Muscle layer of duodenum (tissue), 2 donors: ENCODE results near the gene MYO1H.
A peak's percentile ranks its signal among the peaks of the same experiment; 100 is the strongest.

Source experiments
- H3K27ac ChIP-seq: one replicate; pipeline ENCODE4 v1.7.0; 2013; ENCODE audit warnings: mild to moderate bottlenecking, low read length
- H3K27me3 ChIP-seq: one replicate; pipeline ENCODE4 v1.7.0; 2013; ENCODE audit warnings: low read depth, mild to moderate bottlenecking, control low read depth, low read length
- H3K36me3 ChIP-seq, 2 donors: one replicate each; pipeline ENCODE4 v1.7.0; 2013; ENCODE audit warnings: low read length in 2 of 2, control low read depth in 1 of 2, mild to moderate bottlenecking in 1 of 2; ENCODE audit not compliant: insufficient read depth in 2 of 2, control insufficient read depth in 1 of 2
- H3K4me1 ChIP-seq, 2 donors: one replicate each; pipeline ENCODE4 v1.7.0; 2013; ENCODE audit warnings: low read length in 2 of 2, mild to moderate bottlenecking in 2 of 2, control low read depth in 1 of 2, moderate library complexity in 1 of 2; ENCODE audit not compliant: insufficient read depth in 2 of 2, control insufficient read depth in 1 of 2
- H3K4me3 ChIP-seq, 2 donors: one replicate each; pipeline ENCODE4 v1.7.0; 2013; ENCODE audit warnings: low read length in 2 of 2, low read depth in 1 of 2, mild to moderate bottlenecking in 1 of 2
- H3K9me3 ChIP-seq, 2 donors: one replicate each; pipeline ENCODE4 v1.7.0; 2013; ENCODE audit warnings: low read length in 2 of 2, control low read depth in 1 of 2, mild to moderate bottlenecking in 1 of 2; ENCODE audit not compliant: control insufficient read depth in 1 of 2
- donor health status: healthy.

Gene MYO1H

GRCh38 chr12:109352184-109352583 lies 4.5 kb downstream of the MYO1H start:
- H3K4me1 ChIP-seq = no peaks in the 10 kb centered on the region

GRCh38 chr12:109356577-109356976 lies 8.9 kb downstream of the MYO1H start:
- H3K36me3 ChIP-seq = no peaks in the 10 kb centered on the region
- H3K4me3 ChIP-seq = no peak overlapping the region
- H3K27ac ChIP-seq = no peak overlapping the region
- H3K4me1 ChIP-seq = no peaks in the 10 kb centered on the region
- no peaks in the 10 kb centered on the region for H3K9me3 ChIP-seq
- no peaks in the 10 kb centered on the region for H3K27me3 ChIP-seq

More at GRCh38 chr12:109352184-109352583, 4.5 kb downstream of the MYO1H start:
- Histone ChIP-seq H3K36me3 (no peaks in the 10 kb centered on the region), H3K9me3 (no peaks in the 10 kb centered on the region), H3K27ac (no peak overlapping the region), H3K4me3 (no peak overlapping the region), H3K27me3 (no peaks in the 10 kb centered on the region)

GRCh38 chr12:109357032-109357431 lies 9.3 kb downstream of the MYO1H start:
- Histone ChIP-seq H3K36me3 (no peaks in the 10 kb centered on the region), H3K4me3 (no peak overlapping the region), H3K9me3 (no peaks in the 10 kb centered on the region), H3K27me3 (no peaks in the 10 kb centered on the region), H3K4me1 (no peaks in the 10 kb centered on the region), H3K27ac (no peak overlapping the region)

- Histone ChIP-seq H3K9me3 (no peaks in the 10 kb centered on the region), H3K27me3 (no peaks in the 10 kb centered on the region), H3K4me3 (peak overlapping the region in 1 of 2 donors; percentile 35), H3K27ac (no peak overlapping the region), H3K36me3 (no peaks in the 10 kb centered on the region), H3K4me1 (no peaks in the 10 kb centered on the region)
Observed at GRCh38 chr12:109358154-109358869, 10.6 kb downstream of the MYO1H start.

GRCh38 chr12:109359131-109359690 lies 11.5 kb downstream of the MYO1H start:
- H3K4me1 ChIP-seq = no peaks in the 10 kb centered on the region
- H3K27me3 ChIP-seq = no peaks in the 10 kb centered on the region
- no peaks in the 10 kb centered on the region for H3K9me3 ChIP-seq
- H3K27ac ChIP-seq = no peak overlapping the region
- no peaks in the 10 kb centered on the region for H3K36me3 ChIP-seq
- H3K4me3 ChIP-seq = no peak overlapping the region

GRCh38 chr12:109369831-109370230 lies 22.1 kb downstream of the MYO1H start:
- peaks cover 7% of the 10 kb centered on the region for H3K27me3 ChIP-seq
- no peaks in the 10 kb centered on the region for H3K4me1 ChIP-seq
- no peak overlapping the region for H3K27ac ChIP-seq
- H3K9me3 ChIP-seq = no peaks in the 10 kb centered on the region
- H3K36me3 ChIP-seq = no peaks in the 10 kb centered on the region
- H3K4me3 ChIP-seq = no peak overlapping the region

- Histone ChIP-seq H3K27me3 (peaks cover 5% of the 10 kb centered on the region), H3K4me3 (no peak overlapping the region), H3K9me3 (no peaks in the 10 kb centered on the region), H3K36me3 (no peaks in the 10 kb centered on the region), H3K4me1 (no peaks in the 10 kb centered on the region), H3K27ac (no peak overlapping the region)
Observed at GRCh38 chr12:109377139-109377685, 29.5 kb downstream of the MYO1H start.

- H3K27ac ChIP-seq = no peak overlapping the region
- no peaks in the 10 kb centered on the region for H3K4me1 ChIP-seq
- H3K27me3 ChIP-seq = no peaks in the 10 kb centered on the region
- H3K4me3 ChIP-seq = no peak overlapping the region
- H3K9me3 ChIP-seq = no peaks in the 10 kb centered on the region
- H3K36me3 ChIP-seq = no peaks in the 10 kb centered on the region
Observed at GRCh38 chr12:109378569-109378968, 30.9 kb downstream of the MYO1H start.

GRCh38 chr12:109382031-109382430 lies 34.3 kb downstream of the MYO1H start:
- no peak overlapping the region for H3K4me3 ChIP-seq
- no peak overlapping the region for H3K27ac ChIP-seq
- H3K27me3 ChIP-seq = no peaks in the 10 kb centered on the region
- H3K36me3 ChIP-seq = no peaks in the 10 kb centered on the region
- no peaks in the 10 kb centered on the region for H3K9me3 ChIP-seq
- peaks cover 0 to 11% of the 10 kb centered on the region in 2 donors for H3K4me1 ChIP-seq

- Histone ChIP-seq H3K4me1 (peaks cover 0 to 11% of the 10 kb centered on the region in 2 donors), H3K27me3 (no peaks in the 10 kb centered on the region), H3K27ac (no peak overlapping the region), H3K4me3 (no peak overlapping the region), H3K36me3 (no peaks in the 10 kb centered on the region), H3K9me3 (peaks cover 0 to 6% of the 10 kb centered on the region in 2 donors)
Observed at GRCh38 chr12:109383240-109383639, 35.5 kb downstream of the MYO1H start.

- Histone ChIP-seq H3K4me1 (peaks cover 0 to 11% of the 10 kb centered on the region in 2 donors), H3K4me3 (no peak overlapping the region), H3K9me3 (peaks cover 0 to 6% of the 10 kb centered on the region in 2 donors), H3K36me3 (no peaks in the 10 kb centered on the region), H3K27me3 (no peaks in the 10 kb centered on the region), H3K27ac (no peak overlapping the region)
Observed at GRCh38 chr12:109385339-109386058, 37.8 kb downstream of the MYO1H start.
